K562 (cell line): ENCODE data around the gene KDM4C.

Experiments used
- CCNT2 ChIP-seq: IDR thresholded peaks from 2 replicates; pipeline ENCODE4 v1.6.1; 2011; ENCODE audit warnings: borderline replicate concordance, low read depth, mild to moderate bottlenecking, moderate library complexity, mixed read lengths, low read length; ENCODE audit not compliant: insufficient read length; ENCODE audit errors: extremely low read depth
- CEBPB ChIP-seq: fragments of 450-650 bp; IDR thresholded peaks from 2 replicates; pipeline ENCODE4 v1.6.1; 2016; ENCODE audit warnings: missing genetic modification characterization, missing compliant biosample characterization
- CHD1 ChIP-seq: fragments of 200-600 bp; sonication (generic); IDR thresholded peaks from one replicate; pipeline ENCODE4 v1.6.1; 2012; ENCODE audit warnings: mild to moderate bottlenecking, moderate library complexity, low read length, inconsistent platforms
- FOXJ3 ChIP-seq: sonication (generic); formaldehyde crosslinking; IDR thresholded peaks from 2 replicates; pipeline ENCODE4 v1.4.0; 2020; ENCODE audit warnings: mild to moderate bottlenecking, missing genetic modification reagents
- JUNB ChIP-seq: fragments of 450-650 bp; formaldehyde crosslinking; conservative IDR thresholded peaks from 2 replicates; pipeline ENCODE4 v1.4.0; 2020; ENCODE audit warnings: mild to moderate bottlenecking
- NCOA1 ChIP-seq: fragments of 450-650 bp; IDR thresholded peaks from 2 replicates; pipeline ENCODE4 v1.6.1; 2016; ENCODE audit warnings: low read depth
- SRSF3 ChIP-seq: fragments of 200-400 bp; formaldehyde crosslinking; IDR thresholded peaks from 2 replicates; pipeline ENCODE4 v1.6.1; 2016; ENCODE audit warnings: mild to moderate bottlenecking, low read length, moderate library complexity; ENCODE audit not compliant: insufficient read depth
- STAT6 ChIP-seq: sonication (generic); formaldehyde crosslinking; IDR thresholded peaks from 2 replicates; pipeline ENCODE4 v1.8.1; 2023; ENCODE audit warnings: mild to moderate bottlenecking, missing genetic modification reagents
- TCF7L2 ChIP-seq: fragments of 150-350 bp; IDR thresholded peaks from 2 replicates; pipeline ENCODE4 v1.6.1; 2016; ENCODE audit warnings: low read depth, mild to moderate bottlenecking, low read length, moderate library complexity
- THRB ChIP-seq: fragments of 450-650 bp; formaldehyde crosslinking; conservative IDR thresholded peaks from 2 replicates; pipeline ENCODE4 v1.4.0; 2022; ENCODE audit warnings: mild to moderate bottlenecking, missing genetic modification characterization
- YY1 ChIP-seq, 3 experiments: IDR thresholded peaks; 2 replicates each; pipeline ENCODE4 v1.6.1; 2011; ENCODE audit warnings: low read length in 2 of 3, mild to moderate bottlenecking in 2 of 3, moderate library complexity in 2 of 3, borderline replicate concordance in 1 of 3, control low read depth in 1 of 3, low read depth in 1 of 3; ENCODE audit not compliant: insufficient read depth in 3 of 3, insufficient replicate concordance in 2 of 3, control insufficient read depth in 1 of 3, insufficient read length in 1 of 3; ENCODE audit errors: extremely low read depth in 1 of 3
- TF ChIP-seq, protein P1 (sequence below): fragments of 450-650 bp; IDR thresholded peaks from 2 replicates; pipeline ENCODE4 v1.6.1; 2016; ENCODE audit warnings: low read depth, mild to moderate bottlenecking, moderate library complexity
- TF ChIP-seq, protein P2 (sequence below): fragments of 450-650 bp; IDR thresholded peaks from 2 replicates; pipeline ENCODE4 v1.6.1; 2017; ENCODE audit warnings: antibody characterized with exemption, mild to moderate bottlenecking

DNA sequence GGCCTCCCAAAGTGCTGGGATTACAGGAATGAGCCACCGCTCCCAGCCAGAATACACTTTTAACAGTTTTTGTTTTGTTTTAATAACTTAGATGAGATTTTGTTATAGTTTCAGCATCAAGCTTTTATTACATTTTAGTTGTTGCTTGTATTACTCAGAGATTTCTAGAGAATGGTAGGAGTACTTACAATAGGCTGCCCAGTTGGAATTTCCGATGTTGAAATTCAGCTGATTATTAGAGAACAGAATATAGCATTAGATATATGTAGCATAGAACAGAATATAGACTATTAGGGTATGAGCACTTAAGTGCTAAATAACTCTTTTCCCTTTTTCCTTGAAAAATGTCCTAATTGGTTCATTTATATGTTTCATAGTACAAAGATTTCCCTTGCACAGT, 6.2 kb downstream of the KDM4C start:
- TF ChIP-seq CCNT2 (no peak), SRSF3 (no peak), TCF7L2 (no peak), CEBPB (tag) (no peak), NCOA1 (no peak), JUNB (CRISPR knock-in tag) (no peak), FOXJ3 (CRISPR knock-in tag) (no peak), YY1 (IDR thresholded peaks at IDR 0.05; ENCODE audit: borderline replicate concordance in 1 of 3, control insufficient read depth in 1 of 3, extremely low read depth in 1 of 3, insufficient read depth in 3 of 3, insufficient read length in 1 of 3, insufficient replicate concordance in 2 of 3, low read depth in 1 of 3, low read length in 2 of 3) (no peak), STAT6 (no peak), CHD1 (no peak), THRB (CRISPR knock-in tag) (no peak)
- TF ChIP-seq, protein P1, sequence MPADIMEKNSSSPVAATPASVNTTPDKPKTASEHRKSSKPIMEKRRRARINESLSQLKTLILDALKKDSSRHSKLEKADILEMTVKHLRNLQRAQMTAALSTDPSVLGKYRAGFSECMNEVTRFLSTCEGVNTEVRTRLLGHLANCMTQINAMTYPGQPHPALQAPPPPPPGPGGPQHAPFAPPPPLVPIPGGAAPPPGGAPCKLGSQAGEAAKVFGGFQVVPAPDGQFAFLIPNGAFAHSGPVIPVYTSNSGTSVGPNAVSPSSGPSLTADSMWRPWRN: no peak
- TF ChIP-seq, protein P2, sequence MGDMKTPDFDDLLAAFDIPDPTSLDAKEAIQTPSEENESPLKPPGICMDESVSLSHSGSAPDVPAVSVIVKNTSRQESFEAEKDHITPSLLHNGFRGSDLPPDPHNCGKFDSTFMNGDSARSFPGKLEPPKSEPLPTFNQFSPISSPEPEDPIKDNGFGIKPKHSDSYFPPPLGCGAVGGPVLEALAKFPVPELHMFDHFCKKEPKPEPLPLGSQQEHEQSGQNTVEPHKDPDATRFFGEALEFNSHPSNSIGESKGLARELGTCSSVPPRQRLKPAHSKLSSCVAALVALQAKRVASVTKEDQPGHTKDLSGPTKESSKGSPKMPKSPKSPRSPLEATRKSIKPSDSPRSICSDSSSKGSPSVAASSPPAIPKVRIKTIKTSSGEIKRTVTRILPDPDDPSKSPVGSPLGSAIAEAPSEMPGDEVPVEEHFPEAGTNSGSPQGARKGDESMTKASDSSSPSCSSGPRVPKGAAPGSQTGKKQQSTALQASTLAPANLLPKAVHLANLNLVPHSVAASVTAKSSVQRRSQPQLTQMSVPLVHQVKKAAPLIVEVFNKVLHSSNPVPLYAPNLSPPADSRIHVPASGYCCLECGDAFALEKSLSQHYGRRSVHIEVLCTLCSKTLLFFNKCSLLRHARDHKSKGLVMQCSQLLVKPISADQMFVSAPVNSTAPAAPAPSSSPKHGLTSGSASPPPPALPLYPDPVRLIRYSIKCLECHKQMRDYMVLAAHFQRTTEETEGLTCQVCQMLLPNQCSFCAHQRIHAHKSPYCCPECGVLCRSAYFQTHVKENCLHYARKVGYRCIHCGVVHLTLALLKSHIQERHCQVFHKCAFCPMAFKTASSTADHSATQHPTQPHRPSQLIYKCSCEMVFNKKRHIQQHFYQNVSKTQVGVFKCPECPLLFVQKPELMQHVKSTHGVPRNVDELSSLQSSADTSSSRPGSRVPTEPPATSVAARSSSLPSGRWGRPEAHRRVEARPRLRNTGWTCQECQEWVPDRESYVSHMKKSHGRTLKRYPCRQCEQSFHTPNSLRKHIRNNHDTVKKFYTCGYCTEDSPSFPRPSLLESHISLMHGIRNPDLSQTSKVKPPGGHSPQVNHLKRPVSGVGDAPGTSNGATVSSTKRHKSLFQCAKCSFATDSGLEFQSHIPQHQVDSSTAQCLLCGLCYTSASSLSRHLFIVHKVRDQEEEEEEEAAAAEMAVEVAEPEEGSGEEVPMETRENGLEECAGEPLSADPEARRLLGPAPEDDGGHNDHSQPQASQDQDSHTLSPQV: no peak
